ENCODE results near the gene RBMS1. TPM values are rescaled to one million over a fixed set of nuclear protein-coding genes. Genes with fewer than 3 reads are reported as not detected.

RBMS1 gene
- total RNA-seq, 1 donor from 2014 or later: 42.2 TPM

- H3K9me3 Mint-ChIP-seq: no peaks in the 10 kb centered on the region
Observed at GRCh38 chr2:160239436-160239835, 254.2 kb downstream of the RBMS1 start.

GRCh38 chr2:160238392-160238791 is 255.2 kb downstream of the RBMS1 start:
- Mint-ChIP-seq H3K4me3 (ENCODE audit: low read depth) (no peak overlapping the region), H3K36me3 (ENCODE audit: low read depth) (no peaks in the 10 kb centered on the region), H3K27ac (no peak overlapping the region), H3K4me1 (ENCODE audit: low read depth) (no peaks in the 10 kb centered on the region), H3K27me3 (ENCODE audit: low read depth) (peaks cover 10% of the 10 kb centered on the region), H3K9me3 (no peaks in the 10 kb centered on the region)
- DNase-seq (ENCODE audit: low spot score): no peak
- intact Hi-C loops (cut with micrococcal nuclease): no loop called here

More at GRCh38 chr2:160239436-160239835, 254.2 kb downstream of the RBMS1 start:
- Mint-ChIP-seq H3K36me3 (ENCODE audit: low read depth) (no peaks in the 10 kb centered on the region), H3K27ac (no peak overlapping the region), H3K27me3 (ENCODE audit: low read depth) (peaks cover 7% of the 10 kb centered on the region), H3K4me1 (ENCODE audit: low read depth) (no peaks in the 10 kb centered on the region), H3K4me3 (ENCODE audit: low read depth) (no peak overlapping the region)
- intact Hi-C loops (cut with micrococcal nuclease): no loop called here
- DNase-seq (ENCODE audit: low spot score): no peak

- H3K4me1 Mint-ChIP-seq (ENCODE audit: low read depth): peaks cover 5% of the 10 kb centered on the region
- intact Hi-C loops (cut with micrococcal nuclease): no loop called here
- H3K4me3 Mint-ChIP-seq (ENCODE audit: low read depth): no peak overlapping the region
- H3K27me3 Mint-ChIP-seq (ENCODE audit: low read depth): peaks cover 14% of the 10 kb centered on the region
- no peaks in the 10 kb centered on the region for H3K9me3 Mint-ChIP-seq
- no peaks in the 10 kb centered on the region for H3K36me3 Mint-ChIP-seq (ENCODE audit: low read depth)
- no peak for DNase-seq (ENCODE audit: low spot score)
- H3K27ac Mint-ChIP-seq: no peak overlapping the region
Observed at GRCh38 chr2:160232905-160233475, 260.6 kb downstream of the RBMS1 start.

- Mint-ChIP-seq H3K9me3 (no peaks in the 10 kb centered on the region), H3K4me3 (ENCODE audit: low read depth) (no peak overlapping the region), H3K36me3 (ENCODE audit: low read depth) (no peaks in the 10 kb centered on the region), H3K4me1 (ENCODE audit: low read depth) (peaks cover 14% of the 10 kb centered on the region), H3K27me3 (ENCODE audit: low read depth) (peaks cover 17% of the 10 kb centered on the region), H3K27ac (no peak overlapping the region)
- intact Hi-C loops (cut with micrococcal nuclease): loop anchor here (2.0 to 10.0 kb wide), 3 partner anchors 325 to 1725 kb away; partner anchors contain the start of gene LY75
- DNase-seq (ENCODE audit: low spot score): no peak
Observed at GRCh38 chr2:160229591-160229990, 264.0 kb downstream of the RBMS1 start.

- H3K27ac Mint-ChIP-seq: no peak overlapping the region
- intact Hi-C loops (cut with micrococcal nuclease): loop anchor here (2.0 to 10.0 kb wide), 3 partner anchors 324 to 1726 kb away; partner anchors contain the start of gene LY75
Observed at GRCh38 chr2:160228141-160228917, 265.3 kb downstream of the RBMS1 start.

GRCh38 chr2:160227293-160227915 is 266.2 kb downstream of the RBMS1 start:
- no peak for DNase-seq (ENCODE audit: low spot score)
- H3K36me3 Mint-ChIP-seq (ENCODE audit: low read depth): no peaks in the 10 kb centered on the region
- no peak overlapping the region for H3K4me3 Mint-ChIP-seq (ENCODE audit: low read depth)
- peaks cover 14% of the 10 kb centered on the region for H3K27me3 Mint-ChIP-seq (ENCODE audit: low read depth)
- H3K9me3 Mint-ChIP-seq: no peaks in the 10 kb centered on the region
- intact Hi-C loops (cut with micrococcal nuclease): loop anchor here (10.0 kb wide), 2 partner anchors 323 to 1727 kb away; partner anchors contain the start of gene LY75
- peaks cover 30% of the 10 kb centered on the region for H3K4me1 Mint-ChIP-seq (ENCODE audit: low read depth)
- no peak overlapping the region for H3K27ac Mint-ChIP-seq

More at GRCh38 chr2:160228141-160228917, 265.3 kb downstream of the RBMS1 start:
- peaks cover 24% of the 10 kb centered on the region for H3K4me1 Mint-ChIP-seq (ENCODE audit: low read depth)
- H3K27me3 Mint-ChIP-seq (ENCODE audit: low read depth): peaks cover 14% of the 10 kb centered on the region
- no peak overlapping the region for H3K4me3 Mint-ChIP-seq (ENCODE audit: low read depth)
- H3K36me3 Mint-ChIP-seq (ENCODE audit: low read depth): no peaks in the 10 kb centered on the region
- no peaks in the 10 kb centered on the region for H3K9me3 Mint-ChIP-seq
- DNase-seq (ENCODE audit: low spot score): no peak

GRCh38 chr2:160226367-160226766 is 267.2 kb downstream of the RBMS1 start:
- H3K4me3 Mint-ChIP-seq (ENCODE audit: low read depth): no peak overlapping the region
- no peak for DNase-seq (ENCODE audit: low spot score)
- no peaks in the 10 kb centered on the region for H3K36me3 Mint-ChIP-seq (ENCODE audit: low read depth)
- no peak overlapping the region for H3K27ac Mint-ChIP-seq
- intact Hi-C loops (cut with micrococcal nuclease): loop anchor here (10.0 kb wide), 2 partner anchors 322 to 1728 kb away; partner anchors contain the start of gene LY75
- H3K4me1 Mint-ChIP-seq (ENCODE audit: low read depth): peaks cover 31% of the 10 kb centered on the region
- no peaks in the 10 kb centered on the region for H3K9me3 Mint-ChIP-seq
- H3K27me3 Mint-ChIP-seq (ENCODE audit: low read depth): peaks cover 14% of the 10 kb centered on the region

GRCh38 chr2:160225722-160226121 is 267.9 kb downstream of the RBMS1 start:
- H3K27ac Mint-ChIP-seq: no peak overlapping the region
- H3K27me3 Mint-ChIP-seq (ENCODE audit: low read depth): peaks cover 14% of the 10 kb centered on the region
- H3K36me3 Mint-ChIP-seq (ENCODE audit: low read depth): no peaks in the 10 kb centered on the region
- H3K9me3 Mint-ChIP-seq: no peaks in the 10 kb centered on the region
- DNase-seq (ENCODE audit: low spot score): no peak
- peaks cover 37% of the 10 kb centered on the region for H3K4me1 Mint-ChIP-seq (ENCODE audit: low read depth)
- no peak overlapping the region for H3K4me3 Mint-ChIP-seq (ENCODE audit: low read depth)
- intact Hi-C loops (cut with micrococcal nuclease): loop anchor here (2.0 to 10.0 kb wide), 4 partner anchors 17 to 1729 kb away; partner anchors contain the start of gene LY75

- DNase-seq (ENCODE audit: low spot score): no peak
- no peak overlapping the region for H3K27ac Mint-ChIP-seq
- H3K36me3 Mint-ChIP-seq (ENCODE audit: low read depth): no peaks in the 10 kb centered on the region
Observed at GRCh38 chr2:160224507-160224906, 269.1 kb downstream of the RBMS1 start.

GRCh38 chr2:160224060-160224459 is 269.5 kb downstream of the RBMS1 start:
- no peaks in the 10 kb centered on the region for H3K9me3 Mint-ChIP-seq
- no peak for DNase-seq (ENCODE audit: low spot score)
- no peak overlapping the region for H3K4me3 Mint-ChIP-seq (ENCODE audit: low read depth)
- H3K36me3 Mint-ChIP-seq (ENCODE audit: low read depth): no peaks in the 10 kb centered on the region
- intact Hi-C loops (cut with micrococcal nuclease): loop anchor here (2.0 to 10.0 kb wide), 9 partner anchors 15 to 1731 kb away; partner anchors contain the start of gene LY75
- H3K27me3 Mint-ChIP-seq (ENCODE audit: low read depth): peaks cover 10% of the 10 kb centered on the region
- peak overlapping the region; percentile 76 for H3K27ac Mint-ChIP-seq
- H3K4me1 Mint-ChIP-seq (ENCODE audit: low read depth): peaks cover 45% of the 10 kb centered on the region

More at GRCh38 chr2:160224507-160224906, 269.1 kb downstream of the RBMS1 start:
- H3K27me3 Mint-ChIP-seq (ENCODE audit: low read depth): peaks cover 12% of the 10 kb centered on the region
- peaks cover 45% of the 10 kb centered on the region for H3K4me1 Mint-ChIP-seq (ENCODE audit: low read depth)
- H3K9me3 Mint-ChIP-seq: no peaks in the 10 kb centered on the region
- no peak overlapping the region for H3K4me3 Mint-ChIP-seq (ENCODE audit: low read depth)
- intact Hi-C loops (cut with micrococcal nuclease): loop anchor here (2.0 to 10.0 kb wide), 9 partner anchors 16 to 1730 kb away; partner anchors contain the start of gene LY75

GRCh38 chr2:160223560-160223959 is 270.0 kb downstream of the RBMS1 start:
- intact Hi-C loops (cut with micrococcal nuclease): loop anchor here (5.0 to 10.0 kb wide), 7 partner anchors 124 to 1731 kb away; partner anchors contain the start of gene LY75

GRCh38 chr2:160222546-160223283 is 270.9 kb downstream of the RBMS1 start:
- intact Hi-C loops (cut with micrococcal nuclease): loop anchor here (5.0 to 10.0 kb wide), 7 partner anchors 125 to 1732 kb away; partner anchors contain the start of gene LY75
- peak overlapping the region; percentile 29 for H3K27ac Mint-ChIP-seq

More at GRCh38 chr2:160223560-160223959, 270.0 kb downstream of the RBMS1 start:
- peaks cover 10% of the 10 kb centered on the region for H3K27me3 Mint-ChIP-seq (ENCODE audit: low read depth)
- H3K4me1 Mint-ChIP-seq (ENCODE audit: low read depth): peaks cover 45% of the 10 kb centered on the region
- peak overlapping the region; percentile 76 for H3K27ac Mint-ChIP-seq
- no peaks in the 10 kb centered on the region for H3K36me3 Mint-ChIP-seq (ENCODE audit: low read depth)
- no peaks in the 10 kb centered on the region for H3K9me3 Mint-ChIP-seq
- no peak for DNase-seq (ENCODE audit: low spot score)
- H3K4me3 Mint-ChIP-seq (ENCODE audit: low read depth): no peak overlapping the region

More at GRCh38 chr2:160222546-160223283, 270.9 kb downstream of the RBMS1 start:
- H3K36me3 Mint-ChIP-seq (ENCODE audit: low read depth): no peaks in the 10 kb centered on the region
- peaks cover 9% of the 10 kb centered on the region for H3K27me3 Mint-ChIP-seq (ENCODE audit: low read depth)
- no peaks in the 10 kb centered on the region for H3K9me3 Mint-ChIP-seq
- H3K4me3 Mint-ChIP-seq (ENCODE audit: low read depth): no peak overlapping the region
- DNase-seq (ENCODE audit: low spot score): no peak
- peaks cover 45% of the 10 kb centered on the region for H3K4me1 Mint-ChIP-seq (ENCODE audit: low read depth)
